HTERT RPE-1 (cell line): Measurements from ENCODE around the gene IL34.

Experiments used
- in situ Hi-C: fragments of 300-500 bp; cut with MboI; formaldehyde crosslinking; loops from 4 replicates; pipeline ENCODE4 v1.14.3; 2020; ENCODE audit warnings: low sequenced_read_pairs

IL34 gene

GRCh38 chr16:70687671-70688245, 41.4 kb downstream of the IL34 start:
- in situ Hi-C loops = no loop called here

- in situ Hi-C loops = no loop called here
Observed at GRCh38 chr16:70688246-70688742, 41.9 kb downstream of the IL34 start.

- in situ Hi-C loops = no loop called here
Observed at GRCh38 chr16:70689035-70689969, 42.9 kb downstream of the IL34 start.

- in situ Hi-C loops = no loop called here
Observed at GRCh38 chr16:70689970-70690891, 43.9 kb downstream of the IL34 start.

GRCh38 chr16:70691223-70692129, 45.1 kb downstream of the IL34 start:
- in situ Hi-C loops = no loop called here

GRCh38 chr16:70692130-70692872, 45.9 kb downstream of the IL34 start:
- in situ Hi-C loops = no loop called here

- in situ Hi-C loops = no loop called here
Observed at GRCh38 chr16:70692873-70693671, 46.7 kb downstream of the IL34 start.

GRCh38 chr16:70694088-70694867, 47.9 kb downstream of the IL34 start:
- in situ Hi-C loops = no loop called here

GRCh38 chr16:70694868-70695218, 48.5 kb downstream of the IL34 start:
- in situ Hi-C loops = no loop called here

GRCh38 chr16:70695331-70696070, 49.1 kb downstream of the IL34 start:
- in situ Hi-C loops = no loop called here

- in situ Hi-C loops = no loop called here
Observed at GRCh38 chr16:70696355-70696754, 50.0 kb downstream of the IL34 start.

GRCh38 chr16:70696952-70697593, 50.7 kb downstream of the IL34 start:
- in situ Hi-C loops = no loop called here

- in situ Hi-C loops = no loop called here
Observed at GRCh38 chr16:70697594-70698170, 51.3 kb downstream of the IL34 start.

- in situ Hi-C loops = no loop called here
Observed at GRCh38 chr16:70698901-70699300, 52.5 kb downstream of the IL34 start.

GRCh38 chr16:70699696-70700095, 53.3 kb downstream of the IL34 start:
- in situ Hi-C loops = no loop called here
